HL-60 (cell line): ENCODE data around the gene FGF12.

ENCODE experiments used
- DNase-seq, 2 experiments: peaks; one replicate each; pipeline ENCODE4 v3.0.0-alpha.2; 2010 to 2020; ENCODE audit warnings: low read depth in 1 of 2, low spot score in 1 of 2
- H3K27ac ChIP-seq: fragments of 250-450 bp; sonication (Bioruptor Pico); replicated peaks from 2 replicates; pipeline ENCODE4 v1.5.1; 2020; ENCODE audit warnings: mild to moderate bottlenecking, moderate library complexity
- H3K27me3 ChIP-seq: fragments of 250-450 bp; sonication (Bioruptor Pico); 2 replicates; pipeline ENCODE4 v1.5.1; 2021; ENCODE audit warnings: mild to moderate bottlenecking, moderate library complexity; ENCODE audit not compliant: insufficient read depth, poor library complexity, severe bottlenecking
- H3K4me3 ChIP-seq: replicated peaks from 2 replicates; pipeline ENCODE4 v1.5.1; 2011; ENCODE audit warnings: mild to moderate bottlenecking, control low read depth, low read length; ENCODE audit not compliant: insufficient read depth
- CTCF ChIP-seq: IDR thresholded peaks from one replicate; pipeline ENCODE4 v1.5.1; 2011; ENCODE audit warnings: low read length, control low read depth, inconsistent platforms; ENCODE audit not compliant: insufficient read depth
- GABPA ChIP-seq: IDR thresholded peaks from 2 replicates; pipeline ENCODE4 v1.6.1; 2012; ENCODE audit warnings: low read depth
- POLR2AphosphoS5 ChIP-seq: IDR thresholded peaks from 2 replicates; pipeline ENCODE4 v1.6.1; 2012; ENCODE audit warnings: low read depth
- SPI1 ChIP-seq: IDR thresholded peaks from 2 replicates; pipeline ENCODE4 v1.6.1; 2012; ENCODE audit warnings: low read depth, mild to moderate bottlenecking, borderline replicate concordance
- TF ChIP-seq, protein P1 (sequence below): IDR thresholded peaks from 2 replicates; pipeline ENCODE4 v1.6.1; 2012; ENCODE audit warnings: low read depth; ENCODE audit not compliant: insufficient replicate concordance

The FGF12 gene

DNA sequence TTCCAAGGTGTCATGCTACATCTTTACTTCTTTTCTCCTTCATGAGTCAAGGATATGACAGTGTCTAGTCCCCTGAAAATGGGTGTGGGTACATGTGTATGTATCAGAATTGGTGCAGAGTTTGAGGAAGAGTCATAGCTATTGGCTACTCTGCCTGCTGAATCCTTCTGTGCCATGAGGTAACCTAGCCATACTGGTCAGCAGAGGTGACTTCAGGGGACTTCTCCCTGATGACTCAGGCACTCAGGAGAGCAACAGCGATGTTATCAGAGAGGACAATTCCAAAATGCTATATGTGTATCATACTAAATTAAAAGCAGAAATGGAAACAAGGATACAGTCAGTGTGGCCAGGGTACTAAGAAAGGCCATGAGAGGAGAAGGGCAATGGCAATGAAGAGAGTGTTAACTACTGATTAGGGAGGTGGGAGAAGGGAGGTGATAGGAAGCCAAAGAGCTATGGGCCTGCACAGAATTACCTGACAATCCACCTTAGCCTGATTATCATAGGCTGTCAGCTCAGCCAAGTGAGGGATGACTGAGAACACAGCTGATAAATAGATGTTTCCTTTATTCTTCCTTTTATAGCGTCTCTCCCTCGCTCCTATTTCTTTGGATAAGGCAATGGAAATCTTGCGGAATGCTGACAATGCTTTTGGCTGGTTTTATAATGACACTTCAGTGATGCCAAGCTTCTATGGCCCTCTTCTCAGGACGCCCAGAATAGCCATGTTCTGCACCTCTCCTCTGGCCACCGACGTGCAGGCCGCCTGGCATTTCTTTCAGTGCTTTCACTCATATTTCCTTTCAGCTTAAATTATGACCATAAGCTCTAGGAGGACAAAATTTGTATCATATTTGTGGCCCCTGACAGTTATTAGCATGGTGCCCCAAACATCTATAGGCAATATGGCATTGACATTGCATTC lies 90.6 kb downstream of the FGF12 start:
- no peak for TF ChIP-seq GABPA
- TF ChIP-seq CTCF: no peak
- TF ChIP-seq POLR2AphosphoS5: no peak
- TF ChIP-seq SPI1: no peak
- TF ChIP-seq, protein P1, sequence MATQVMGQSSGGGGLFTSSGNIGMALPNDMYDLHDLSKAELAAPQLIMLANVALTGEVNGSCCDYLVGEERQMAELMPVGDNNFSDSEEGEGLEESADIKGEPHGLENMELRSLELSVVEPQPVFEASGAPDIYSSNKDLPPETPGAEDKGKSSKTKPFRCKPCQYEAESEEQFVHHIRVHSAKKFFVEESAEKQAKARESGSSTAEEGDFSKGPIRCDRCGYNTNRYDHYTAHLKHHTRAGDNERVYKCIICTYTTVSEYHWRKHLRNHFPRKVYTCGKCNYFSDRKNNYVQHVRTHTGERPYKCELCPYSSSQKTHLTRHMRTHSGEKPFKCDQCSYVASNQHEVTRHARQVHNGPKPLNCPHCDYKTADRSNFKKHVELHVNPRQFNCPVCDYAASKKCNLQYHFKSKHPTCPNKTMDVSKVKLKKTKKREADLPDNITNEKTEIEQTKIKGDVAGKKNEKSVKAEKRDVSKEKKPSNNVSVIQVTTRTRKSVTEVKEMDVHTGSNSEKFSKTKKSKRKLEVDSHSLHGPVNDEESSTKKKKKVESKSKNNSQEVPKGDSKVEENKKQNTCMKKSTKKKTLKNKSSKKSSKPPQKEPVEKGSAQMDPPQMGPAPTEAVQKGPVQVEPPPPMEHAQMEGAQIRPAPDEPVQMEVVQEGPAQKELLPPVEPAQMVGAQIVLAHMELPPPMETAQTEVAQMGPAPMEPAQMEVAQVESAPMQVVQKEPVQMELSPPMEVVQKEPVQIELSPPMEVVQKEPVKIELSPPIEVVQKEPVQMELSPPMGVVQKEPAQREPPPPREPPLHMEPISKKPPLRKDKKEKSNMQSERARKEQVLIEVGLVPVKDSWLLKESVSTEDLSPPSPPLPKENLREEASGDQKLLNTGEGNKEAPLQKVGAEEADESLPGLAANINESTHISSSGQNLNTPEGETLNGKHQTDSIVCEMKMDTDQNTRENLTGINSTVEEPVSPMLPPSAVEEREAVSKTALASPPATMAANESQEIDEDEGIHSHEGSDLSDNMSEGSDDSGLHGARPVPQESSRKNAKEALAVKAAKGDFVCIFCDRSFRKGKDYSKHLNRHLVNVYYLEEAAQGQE: no peak
- no peaks in the 10 kb centered on the region for H3K27me3 ChIP-seq
- H3K27ac ChIP-seq: no peak overlapping the region
- DNase-seq: no peak
- H3K4me3 ChIP-seq: no peak overlapping the region

- TF ChIP-seq, protein P1: no peak
- no peak for TF ChIP-seq GABPA
- no peak for TF ChIP-seq CTCF
- no peak for TF ChIP-seq SPI1
- no peak for TF ChIP-seq POLR2AphosphoS5
- no peaks in the 10 kb centered on the region for H3K27me3 ChIP-seq
- no peak for DNase-seq
- H3K4me3 ChIP-seq: no peak overlapping the region
- H3K27ac ChIP-seq: no peak overlapping the region
Measured at GRCh38 chr3:192629429-192629828, 97.9 kb downstream of the FGF12 start.

GRCh38 chr3:192621909-192622308 lies 105.4 kb downstream of the FGF12 start:
- Histone ChIP-seq H3K27me3 (no peaks in the 10 kb centered on the region), H3K4me3 (no peak overlapping the region), H3K27ac (no peak overlapping the region)
- no peak for DNase-seq
- no peak for TF ChIP-seq SPI1
- TF ChIP-seq CTCF: no peak
- TF ChIP-seq, protein P1: no peak
- no peak for TF ChIP-seq GABPA
- TF ChIP-seq POLR2AphosphoS5: no peak
